ENCODE data around the gene CHID1. TPM values are rescaled to one million over a fixed set of nuclear protein-coding genes. Genes with fewer than 3 reads are reported as not detected.

Gene CHID1
- total RNA-seq, 1 donor from 2014 or later: 108 TPM

GRCh38 chr11:833114-833791, 77.4 kb downstream of the CHID1 start:
- TF ChIP-seq CTCF (conservative IDR thresholded peaks at IDR 0.05; ENCODE audit: low read depth, low read length): no peak
- DNase-seq (ENCODE audit: low read depth): no peak
- H3K4me3 ChIP-seq (ENCODE audit: low read depth, low read length): peak overlapping the region; percentile 72

DNA sequence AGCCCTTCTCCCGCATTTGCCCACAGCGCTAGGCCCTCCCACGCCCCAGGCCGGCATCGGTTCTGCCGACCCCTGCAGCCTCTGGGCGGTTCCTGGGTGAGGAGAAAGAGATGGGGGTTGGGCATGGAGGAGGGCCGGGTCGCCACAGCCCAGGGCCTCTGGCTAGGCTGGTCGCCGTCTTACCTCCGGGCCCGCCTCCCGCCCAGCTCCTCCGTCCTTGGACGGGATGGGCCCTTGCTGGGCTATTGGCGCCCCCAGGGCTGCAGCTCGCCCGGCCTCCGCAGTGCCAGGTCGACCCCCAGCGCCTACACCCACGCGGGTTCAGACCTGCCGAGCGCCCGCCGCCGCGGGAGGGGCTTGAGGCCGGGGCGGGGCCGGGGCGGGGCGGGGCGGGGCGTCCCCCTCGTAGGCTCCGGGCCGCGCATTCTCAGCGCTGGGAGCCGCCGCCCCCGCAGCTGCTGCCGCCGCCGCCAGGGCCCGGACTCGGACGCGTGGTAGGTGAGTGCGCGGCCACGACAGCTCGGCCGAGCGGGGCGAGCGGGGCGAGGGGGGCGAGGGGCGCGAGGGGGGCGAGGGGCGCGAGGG, 78.0 kb downstream of the CHID1 start, which contains the start of gene CD151:
TSS of gene CD151 (plus strand) at position 424 of the 585 bp plus-strand sequence. CDS start 3,118 bp downstream, outside the sequence.
- peak within 1 kb of the TSS; percentile 72 for H3K4me3 ChIP-seq (ENCODE audit: low read depth, low read length)
- DNase-seq (ENCODE audit: low read depth): no peak
- no peak for TF ChIP-seq CTCF (conservative IDR thresholded peaks at IDR 0.05; ENCODE audit: low read depth, low read length)

- no peak for TF ChIP-seq CTCF (conservative IDR thresholded peaks at IDR 0.05; ENCODE audit: low read depth, low read length)
- no peak for DNase-seq (ENCODE audit: low read depth)
Observed at GRCh38 chr11:831961-832528, 78.6 kb downstream of the CHID1 start.

GRCh38 chr11:831118-831864, 79.3 kb downstream of the CHID1 start:
- TF ChIP-seq CTCF (conservative IDR thresholded peaks at IDR 0.05; ENCODE audit: low read depth, low read length): no peak
- DNase-seq (ENCODE audit: low read depth): no peak
- peak overlapping the region; percentile 59 for H3K4me3 ChIP-seq (ENCODE audit: low read depth, low read length)

More at GRCh38 chr11:831961-832528, 78.6 kb downstream of the CHID1 start:
- peak overlapping the region; percentile 59 for H3K4me3 ChIP-seq (ENCODE audit: low read depth, low read length)

GRCh38 chr11:830295-831117, 80.1 kb downstream of the CHID1 start:
- no peak for TF ChIP-seq CTCF (conservative IDR thresholded peaks at IDR 0.05; ENCODE audit: low read depth, low read length)
- no peak for DNase-seq (ENCODE audit: low read depth)
- H3K4me3 ChIP-seq (ENCODE audit: low read depth, low read length): peak overlapping the region; percentile 53

GRCh38 chr11:829847-830294, 80.7 kb downstream of the CHID1 start:
- TF ChIP-seq CTCF (conservative IDR thresholded peaks at IDR 0.05; ENCODE audit: low read depth, low read length): no peak
- DNase-seq (ENCODE audit: low read depth): no peak
- peak overlapping the region; percentile 53 for H3K4me3 ChIP-seq (ENCODE audit: low read depth, low read length)

Measured in epithelial cell of proximal tubule (primary cell).